ENCODE results near the gene OR5H6. TPM values are rescaled to one million over a fixed set of nuclear protein-coding genes. Genes with fewer than 3 reads are reported as not detected.

Gene OR5H6
- total RNA-seq (not detected), polyA plus RNA-seq (not detected)

- DNase-seq, result no peak
- ChIA-PET POLR2A (ENCODE audit: partially characterized antibody) (no interaction called here), CTCF (ENCODE audit: partially characterized antibody) (no interaction called here)
- no peak within 1 kb of the TSS for H3K4me3 ChIP-seq (ENCODE audit: low read length in 2 of 2)
- Mint-ChIP-seq H3K4me3 (no peak within 1 kb of the TSS), H3K9me3 (peaks cover 0 to 8% (median 4%) of the 10 kb centered on the region in 8 donors), H3K27ac (peak within 1 kb of the TSS in 1 of 7 donors; percentile 26), H3K4me1 (no peaks in the 10 kb centered on the region), H3K27me3 (peaks cover 0 to 10% of the 10 kb centered on the region in 2 donors), H3K36me3 (no peaks in the 10 kb centered on the region)
- intact Hi-C loops (cut with micrococcal nuclease), result no loop called here
- no peaks in the 10 kb centered on the region for H3K27me3 ChIP-seq (ENCODE audit: insufficient read depth, low read length)
- no peaks in the 10 kb centered on the region for H3K4me1 ChIP-seq (ENCODE audit: insufficient read depth, low read length)
- H3K36me3 ChIP-seq (ENCODE audit: insufficient read depth, low read length), result no peaks in the 10 kb centered on the region
- H3K9me3 ChIP-seq (ENCODE audit: control insufficient read depth in 1 of 2, low read length in 2 of 2), result no peaks in the 10 kb centered on the region
- no peak within 1 kb of the TSS for H3K27ac ChIP-seq (ENCODE audit: low read depth, low read length)
Observed at GRCh38 chr3:98263944-98264343, at the start of gene OR5H6. OR5H6 (plus strand) TSS chr3:98264244; CDS start chr3:98264333, 89 bp downstream.

DNA sequence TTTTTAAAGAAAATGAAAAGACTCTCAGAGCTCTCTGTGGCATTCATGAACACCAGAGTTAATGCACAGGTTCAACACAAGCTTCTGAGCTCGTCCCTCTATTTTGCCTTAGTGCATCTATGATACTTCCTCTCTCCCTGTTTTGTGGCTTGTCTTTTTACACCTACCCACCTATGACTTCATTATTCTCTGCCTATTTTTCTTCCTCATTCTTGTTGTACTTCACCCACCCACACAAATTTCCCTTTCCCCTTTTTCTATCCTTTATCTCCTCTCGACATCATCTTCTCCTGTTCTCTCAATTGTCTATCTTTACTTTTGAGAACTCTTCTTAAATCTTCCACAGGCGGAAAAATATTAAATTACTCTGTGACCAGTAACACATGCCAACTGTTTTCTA is 49.0 kb upstream of the OR5H6 start:
- Histone ChIP-seq H3K27ac (ENCODE audit: low read depth, low read length) (no peak overlapping the region), H3K4me3 (ENCODE audit: low read length in 2 of 2) (no peak overlapping the region), H3K9me3 (ENCODE audit: control insufficient read depth in 1 of 2, low read length in 2 of 2) (no peaks in the 10 kb centered on the region), H3K4me1 (ENCODE audit: insufficient read depth, low read length) (no peaks in the 10 kb centered on the region), H3K36me3 (ENCODE audit: insufficient read depth, low read length) (no peaks in the 10 kb centered on the region), H3K27me3 (ENCODE audit: insufficient read depth, low read length) (no peaks in the 10 kb centered on the region)
- ChIA-PET POLR2A (ENCODE audit: partially characterized antibody) (no interaction called here), CTCF (ENCODE audit: partially characterized antibody) (no interaction called here)
- H3K36me3 Mint-ChIP-seq, result no peaks in the 10 kb centered on the region
- peaks cover 2 to 8% of the 10 kb centered on the region in 2 donors for H3K27me3 Mint-ChIP-seq
- H3K4me3 Mint-ChIP-seq, result no peak overlapping the region
- H3K9me3 Mint-ChIP-seq, result peaks cover 0 to 1% (median 0%) of the 10 kb centered on the region in 8 donors
- no peak for DNase-seq
- intact Hi-C loops (cut with micrococcal nuclease), result no loop called here
- H3K27ac Mint-ChIP-seq, result no peak overlapping the region
- H3K4me1 Mint-ChIP-seq, result peaks cover 0 to 1% (median 0%) of the 10 kb centered on the region in 4 donors

DNA sequence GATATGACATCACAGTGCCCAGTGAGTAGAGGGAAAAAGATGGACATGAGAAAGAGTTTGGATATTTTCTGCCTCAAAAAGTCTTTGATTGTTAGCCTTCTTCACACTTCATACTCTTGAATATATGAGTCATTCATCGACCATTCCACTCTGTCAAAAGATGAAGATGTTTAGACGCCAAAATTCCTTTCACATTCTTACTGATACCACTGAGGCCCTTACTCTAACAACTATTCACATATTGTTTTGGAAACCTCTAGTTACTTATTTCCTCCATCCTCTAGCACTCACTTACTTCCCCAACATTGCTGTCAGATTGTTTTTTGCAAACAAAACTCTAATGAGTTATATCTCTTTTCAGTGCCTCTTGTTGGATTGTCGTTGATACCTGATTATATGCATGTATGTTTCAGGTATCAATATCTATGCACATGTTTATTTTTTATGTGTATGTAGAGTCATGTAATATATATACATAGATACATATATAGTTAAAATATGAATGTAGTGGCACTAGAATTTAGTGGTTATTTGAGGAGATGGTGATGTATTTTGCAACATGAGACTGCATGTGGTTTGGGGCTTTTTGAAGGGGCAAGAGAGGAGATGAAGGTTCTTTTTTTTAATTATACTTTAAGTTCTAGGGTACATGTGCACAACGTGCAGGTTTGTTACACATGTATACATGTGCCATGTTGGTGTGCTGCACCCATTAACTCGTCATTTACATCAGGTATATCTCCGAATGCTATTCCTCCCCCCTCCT is 40.0 kb upstream of the OR5H6 start:
- intact Hi-C loops (cut with micrococcal nuclease), result no loop called here
- POLR2A ChIA-PET (ENCODE audit: partially characterized antibody), result no interaction called here
- Mint-ChIP-seq H3K27ac (no peak overlapping the region), H3K27me3 (peaks cover 0 to 1% of the 10 kb centered on the region in 2 donors), H3K9me3 (peaks cover 0 to 3% (median 0%) of the 10 kb centered on the region in 8 donors), H3K36me3 (no peaks in the 10 kb centered on the region), H3K4me3 (no peak overlapping the region), H3K4me1 (no peaks in the 10 kb centered on the region)
- H3K27me3 ChIP-seq (ENCODE audit: insufficient read depth, low read length), result no peaks in the 10 kb centered on the region
- H3K36me3 ChIP-seq (ENCODE audit: insufficient read depth, low read length), result no peaks in the 10 kb centered on the region
- H3K4me3 ChIP-seq (ENCODE audit: low read length in 2 of 2), result no peak overlapping the region
- DNase-seq, result no peak
- H3K4me1 ChIP-seq (ENCODE audit: insufficient read depth, low read length), result no peaks in the 10 kb centered on the region
- H3K27ac ChIP-seq (ENCODE audit: low read depth, low read length), result no peak overlapping the region
- CTCF ChIA-PET (ENCODE audit: partially characterized antibody), result no interaction called here
- no peaks in the 10 kb centered on the region for H3K9me3 ChIP-seq (ENCODE audit: control insufficient read depth in 1 of 2, low read length in 2 of 2)

- ChIA-PET POLR2A (ENCODE audit: partially characterized antibody) (no interaction called here), CTCF (ENCODE audit: partially characterized antibody) (no interaction called here)
- intact Hi-C loops (cut with micrococcal nuclease), result no loop called here
- peaks cover 2 to 3% of the 10 kb centered on the region in 2 donors for H3K27me3 Mint-ChIP-seq
- H3K9me3 ChIP-seq (ENCODE audit: control insufficient read depth in 1 of 2, low read length in 2 of 2), result no peaks in the 10 kb centered on the region
- no peak overlapping the region for H3K4me3 ChIP-seq (ENCODE audit: low read length in 2 of 2)
- no peak overlapping the region for H3K4me3 Mint-ChIP-seq
- no peak for DNase-seq
- H3K4me1 Mint-ChIP-seq, result peaks cover 0 to 4% (median 2%) of the 10 kb centered on the region in 4 donors
- no peaks in the 10 kb centered on the region for H3K4me1 ChIP-seq (ENCODE audit: insufficient read depth, low read length)
- H3K27ac Mint-ChIP-seq, result no peak overlapping the region
- H3K27ac ChIP-seq (ENCODE audit: low read depth, low read length), result no peak overlapping the region
- H3K9me3 Mint-ChIP-seq, result peaks cover 0 to 2% (median 0%) of the 10 kb centered on the region in 8 donors
- no peaks in the 10 kb centered on the region for H3K36me3 ChIP-seq (ENCODE audit: insufficient read depth, low read length)
- no peaks in the 10 kb centered on the region for H3K36me3 Mint-ChIP-seq
- H3K27me3 ChIP-seq (ENCODE audit: insufficient read depth, low read length), result no peaks in the 10 kb centered on the region
Observed at GRCh38 chr3:98232489-98232888, 31.6 kb upstream of the OR5H6 start.

GRCh38 chr3:98233468-98233867 is 30.6 kb upstream of the OR5H6 start:
- Histone ChIP-seq H3K27me3 (ENCODE audit: insufficient read depth, low read length) (no peaks in the 10 kb centered on the region), H3K27ac (ENCODE audit: low read depth, low read length) (no peak overlapping the region), H3K36me3 (ENCODE audit: insufficient read depth, low read length) (no peaks in the 10 kb centered on the region), H3K4me1 (ENCODE audit: insufficient read depth, low read length) (no peaks in the 10 kb centered on the region), H3K4me3 (ENCODE audit: low read length in 2 of 2) (no peak overlapping the region), H3K9me3 (ENCODE audit: control insufficient read depth in 1 of 2, low read length in 2 of 2) (no peaks in the 10 kb centered on the region)
- intact Hi-C loops (cut with micrococcal nuclease), result no loop called here
- ChIA-PET POLR2A (ENCODE audit: partially characterized antibody) (no interaction called here), CTCF (ENCODE audit: partially characterized antibody) (no interaction called here)
- Mint-ChIP-seq H3K4me3 (no peak overlapping the region), H3K36me3 (no peaks in the 10 kb centered on the region), H3K27ac (no peak overlapping the region), H3K27me3 (peaks cover 2 to 3% of the 10 kb centered on the region in 2 donors), H3K9me3 (peaks cover 0 to 2% (median 0%) of the 10 kb centered on the region in 8 donors), H3K4me1 (peaks cover 0 to 4% (median 2%) of the 10 kb centered on the region in 4 donors)
- DNase-seq, result no peak

DNA sequence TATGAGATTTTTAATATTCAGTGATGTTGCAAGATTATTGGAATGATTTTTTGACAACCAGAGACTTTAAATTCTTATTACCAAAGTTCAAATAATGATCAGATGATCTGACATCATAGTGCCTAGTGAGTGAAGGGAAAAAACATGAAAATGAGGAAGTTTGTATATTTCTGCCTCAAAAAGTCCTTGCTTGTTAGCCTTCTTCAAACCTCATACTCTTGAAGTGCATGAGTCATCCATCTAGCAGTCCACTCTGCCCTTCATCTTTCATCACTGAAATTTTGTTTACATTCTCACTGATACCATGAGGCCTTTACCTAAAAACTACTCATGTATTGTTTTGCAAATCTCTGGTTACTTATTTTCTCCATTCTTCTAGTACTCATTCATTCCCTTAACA is 23.9 kb upstream of the OR5H6 start:
- H3K27me3 ChIP-seq (ENCODE audit: insufficient read depth, low read length), result no peaks in the 10 kb centered on the region
- H3K4me1 ChIP-seq (ENCODE audit: insufficient read depth, low read length), result no peaks in the 10 kb centered on the region
- no peak overlapping the region for H3K4me3 ChIP-seq (ENCODE audit: low read length in 2 of 2)
- CTCF ChIA-PET (ENCODE audit: partially characterized antibody), result no interaction called here
- no peaks in the 10 kb centered on the region for H3K9me3 ChIP-seq (ENCODE audit: control insufficient read depth in 1 of 2, low read length in 2 of 2)
- Mint-ChIP-seq H3K27ac (no peak overlapping the region), H3K9me3 (peaks cover 0 to 2% (median 0%) of the 10 kb centered on the region in 8 donors), H3K27me3 (peaks cover 4 to 6% of the 10 kb centered on the region in 2 donors), H3K36me3 (no peaks in the 10 kb centered on the region), H3K4me1 (no peaks in the 10 kb centered on the region), H3K4me3 (no peak overlapping the region)
- intact Hi-C loops (cut with micrococcal nuclease), result no loop called here
- no peaks in the 10 kb centered on the region for H3K36me3 ChIP-seq (ENCODE audit: insufficient read depth, low read length)
- H3K27ac ChIP-seq (ENCODE audit: low read depth, low read length), result no peak overlapping the region
- no peak for DNase-seq
- POLR2A ChIA-PET (ENCODE audit: partially characterized antibody), result no interaction called here

DNA sequence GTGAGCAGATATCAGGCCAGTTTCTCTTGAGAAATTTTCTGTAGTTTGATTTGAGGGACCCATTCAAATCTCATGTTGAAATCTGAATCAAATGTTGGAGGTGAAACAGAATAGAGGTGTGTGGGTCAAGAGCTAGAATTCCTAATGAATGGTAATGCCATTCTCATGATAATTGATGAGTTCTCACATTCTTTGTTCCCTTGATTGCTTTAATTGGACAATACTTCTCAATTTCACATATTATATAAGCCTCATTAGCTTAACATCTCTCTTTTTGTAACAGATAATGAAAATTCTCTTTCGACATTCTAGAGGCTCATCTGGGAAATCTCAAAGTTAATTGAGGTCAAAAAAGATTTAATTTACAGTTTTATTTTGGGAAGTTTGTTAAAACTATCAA is 21.9 kb upstream of the OR5H6 start:
- no peak overlapping the region for H3K27ac Mint-ChIP-seq
- no peaks in the 10 kb centered on the region for H3K27me3 ChIP-seq (ENCODE audit: insufficient read depth, low read length)
- intact Hi-C loops (cut with micrococcal nuclease), result no loop called here
- peaks cover 0 to 3% (median 0%) of the 10 kb centered on the region in 8 donors for H3K9me3 Mint-ChIP-seq
- no peaks in the 10 kb centered on the region for H3K4me1 Mint-ChIP-seq
- H3K4me3 ChIP-seq (ENCODE audit: low read length in 2 of 2), result no peak overlapping the region
- CTCF ChIA-PET (ENCODE audit: partially characterized antibody), result no interaction called here
- peaks cover 8% of the 10 kb centered on the region in 2 donors for H3K27me3 Mint-ChIP-seq
- DNase-seq, result no peak
- H3K27ac ChIP-seq (ENCODE audit: low read depth, low read length), result no peak overlapping the region
- H3K9me3 ChIP-seq (ENCODE audit: control insufficient read depth in 1 of 2, low read length in 2 of 2), result no peaks in the 10 kb centered on the region
- no peaks in the 10 kb centered on the region for H3K4me1 ChIP-seq (ENCODE audit: insufficient read depth, low read length)
- no peaks in the 10 kb centered on the region for H3K36me3 Mint-ChIP-seq
- no peak overlapping the region for H3K4me3 Mint-ChIP-seq
- H3K36me3 ChIP-seq (ENCODE audit: insufficient read depth, low read length), result no peaks in the 10 kb centered on the region
- POLR2A ChIA-PET (ENCODE audit: partially characterized antibody), result no interaction called here
